B cell (primary cell): ENCODE data around the gene EGFL7. TPM values are rescaled to one million over a fixed set of nuclear protein-coding genes. Genes with fewer than 3 reads are reported as not detected.

Experiments
- ATAC-seq: fragments of 200-7000 bp; cut with Tn5 transposase; one replicate; pipeline ENCODE4 v1.10.0; 2021; ENCODE audit warnings: low read depth, mild to moderate bottlenecking, moderate number of reproducible peaks, moderate library complexity
- CTCF ChIA-PET: fragments of 350-600 bp; sonication (Branson Sonifier 250); formaldehyde crosslinking; loops from one replicate; lab custom pipeline; 2021; ENCODE audit warnings: antibody characterized with exemption, inconsistent platforms; lab: Charles Lee
- POLR2A ChIA-PET: fragments of 350-600 bp; sonication (Branson Sonifier 250); formaldehyde crosslinking; loops from one replicate; lab custom pipeline; 2021; ENCODE audit warnings: antibody characterized with exemption; lab: Charles Lee
- DNase-seq: peaks from one replicate; pipeline ENCODE4 v3.0.0; 2013
- H2AFZ ChIP-seq: 2 replicates; pipeline ENCODE4 v1.6.1; 2012; ENCODE audit warnings: mild to moderate bottlenecking, low read depth, low read length; ENCODE audit not compliant: insufficient read depth, poor library complexity, severe bottlenecking
- H3K27ac ChIP-seq, 2 donors: 1 replicate in 1 of 2; 2 replicates in 1 of 2; pipeline ENCODE4 v1.5.1; 2012 to 2013; ENCODE audit warnings: low read length in 2 of 2, mild to moderate bottlenecking in 2 of 2, moderate library complexity in 1 of 2
- H3K27me3 ChIP-seq, 4 experiments: fragments of 200-600 bp in 1 of 4; sonication (generic) in 1 of 4; replicated peaks in 1 of 4; 1 replicate in 2 of 4; 2 replicates in 2 of 4; pipeline versions ENCODE4 v1.6.1 to v1.7.0; 2013 to 2016; ENCODE audit warnings: low read length in 3 of 4, mild to moderate bottlenecking in 2 of 4, mixed read lengths in 1 of 4, moderate library complexity in 1 of 4; ENCODE audit not compliant: insufficient read depth in 4 of 4, control insufficient read depth in 3 of 4; ENCODE audit errors: control extremely low read depth in 1 of 4
- H3K36me3 ChIP-seq, 2 experiments: replicated peaks in 1 of 2; 1 replicate in 1 of 2; 2 replicates in 1 of 2; pipeline versions ENCODE4 v1.6.1 to v1.7.1; 2013; ENCODE audit warnings: low read length in 1 of 2; ENCODE audit not compliant: insufficient read depth in 2 of 2, control insufficient read depth in 1 of 2; ENCODE audit errors: control extremely low read depth in 1 of 2, extremely low read depth in 1 of 2
- H3K4me1 ChIP-seq, 2 donors: fragments of 200-600 bp in 1 of 2; sonication (generic) in 1 of 2; 1 replicate in 1 of 2; 2 replicates in 1 of 2; pipeline versions ENCODE4 v1.5.1 to v1.6.1; 2013 to 2017; ENCODE audit warnings: low read length in 2 of 2; ENCODE audit not compliant: control insufficient read depth in 2 of 2, insufficient read depth in 2 of 2
- H3K4me2 ChIP-seq: replicated peaks from 2 replicates; pipeline ENCODE3; 2012; ENCODE audit warnings: mild to moderate bottlenecking, low read depth, low read length; ENCODE audit not compliant: poor library complexity, severe bottlenecking
- H3K4me3 ChIP-seq, 5 experiments: fragments of 200-600 bp in 1 of 5; sonication (generic) in 1 of 5; 1 replicate in 3 of 5; 2 replicates in 2 of 5; pipeline versions ENCODE4 v1.5.1 to v1.7.0; 2011 to 2016; ENCODE audit warnings: low read length in 4 of 5, mild to moderate bottlenecking in 4 of 5, low read depth in 2 of 5, control low read depth in 1 of 5, moderate library complexity in 1 of 5; ENCODE audit not compliant: insufficient read depth in 1 of 5; ENCODE audit errors: control extremely low read depth in 1 of 5, extremely low read depth in 1 of 5
- H3K79me2 ChIP-seq: fragments of 200-600 bp; sonication (generic); one replicate; pipeline ENCODE4 v1.6.0; 2016; ENCODE audit warnings: low read length; ENCODE audit not compliant: control insufficient read depth, insufficient read depth
- H3K9ac ChIP-seq: fragments of 200-600 bp; sonication (generic); 2 replicates; pipeline ENCODE4 v1.6.1; 2017; ENCODE audit warnings: mild to moderate bottlenecking, low read length, moderate library complexity
- H3K9me3 ChIP-seq, 3 donors: one replicate each; pipeline versions ENCODE4 v1.6.1 to v1.7.1; 2013; ENCODE audit warnings: low read length in 2 of 3; ENCODE audit not compliant: control insufficient read depth in 2 of 3, insufficient read depth in 1 of 3; ENCODE audit errors: control extremely low read depth in 1 of 3
- H4K20me1 ChIP-seq: 2 replicates; pipeline ENCODE4 v1.6.0; 2012; ENCODE audit warnings: mild to moderate bottlenecking, low read length; ENCODE audit not compliant: insufficient read depth, control insufficient read depth, poor library complexity, severe bottlenecking
- H3K27ac Mint-ChIP-seq: one replicate; pipeline ENCODE4 v1.8.0; 2021; ENCODE audit warnings: mixed read lengths
- H3K27me3 Mint-ChIP-seq: one replicate; pipeline ENCODE4 v1.8.0; 2021; ENCODE audit warnings: mixed read lengths
- H3K4me1 Mint-ChIP-seq: one replicate; pipeline ENCODE4 v1.8.0; 2021; ENCODE audit warnings: mixed read lengths
- H3K4me3 Mint-ChIP-seq: one replicate; pipeline ENCODE4 v1.8.0; 2021; ENCODE audit warnings: mixed read lengths
- H3K9me3 Mint-ChIP-seq: one replicate; pipeline ENCODE4 v1.8.0; 2022; ENCODE audit warnings: mixed read lengths; ENCODE audit not compliant: insufficient read depth
- EZH2 ChIP-seq: IDR thresholded peaks from 2 replicates; pipeline ENCODE4 v1.6.1; 2012; ENCODE audit warnings: borderline replicate concordance, low read depth, mild to moderate bottlenecking, moderate library complexity, low read length; ENCODE audit not compliant: insufficient read depth, poor library complexity, severe bottlenecking
- WGBS: methylation state at CpG from one replicate; pipeline ENCODE4 v1.1.5; 2013; ENCODE audit warnings: missing lambda C conversion rate; ENCODE audit not compliant: insufficient coverage; 5-methylcytosine and 5-hydroxymethylcytosine counted together
- intact Hi-C: fragments of 100-400 bp; cut with micrococcal nuclease; formaldehyde crosslinking; loops from one replicate; pipeline ENCODE4 v1.10.0; 2022
- polyA plus RNA-seq: library from polyadenylated mRNA; depleted of rRNA; stranded (reverse); fragments of >200 nt; gene quantifications from 2 replicates; pipeline ENCODE4 v1.2.3, GENCODE V29; 2012
- total RNA-seq, 2 donors: library from RNA; stranded (reverse); fragments of 120-200 nt in 1 of 2; gene quantifications; 1 replicate in 1 of 2; 2 replicates in 1 of 2; pipeline versions ENCODE4 v1.2.3 to v1.2.4, GENCODE V29; 2013 to 2022
- TF ChIP-seq, protein P1 (sequence below): fragments of 200-600 bp; IDR thresholded peaks from one replicate; pipeline ENCODE4 v1.8.0; 2022; ENCODE audit warnings: antibody characterized with exemption, mild to moderate bottlenecking

Gene EGFL7
- total and polyA plus RNA-seq, 2 donors (not counting 1 experiment from before 2014, with no cell fraction given): 0.34 TPM; not detected in 1

DNA sequence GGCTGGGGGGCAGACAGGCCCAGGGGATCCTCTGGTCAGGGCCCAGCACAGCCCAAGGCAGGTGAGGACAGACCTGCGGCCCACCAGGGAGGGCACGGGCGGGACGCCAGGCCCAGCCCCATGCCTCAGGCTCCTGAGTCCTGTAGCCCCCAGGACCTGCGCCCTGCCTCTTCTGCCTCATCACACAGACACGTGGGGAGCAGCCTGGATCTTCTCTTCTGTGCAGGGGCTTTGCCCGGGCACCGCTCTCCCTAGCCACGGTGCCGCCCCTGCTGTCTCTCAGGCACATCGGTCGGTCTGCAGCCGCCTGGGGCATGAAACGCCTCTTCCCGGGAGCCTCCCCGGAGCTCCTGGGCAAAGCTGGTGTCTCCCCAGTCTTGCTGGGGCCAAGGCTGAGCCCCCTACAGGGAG, 40.2 kb upstream of the EGFL7 start:
- no peak for ATAC-seq
- Histone ChIP-seq H3K79me2 (no peaks in the 10 kb centered on the region), H4K20me1 (no peaks in the 10 kb centered on the region), H2AFZ (no peak overlapping the region), H3K4me2 (no peak overlapping the region), H3K27me3 (peaks cover 0 to 25% (median under 1%) of the 10 kb centered on the region in 4 experiments), H3K27ac (no peak overlapping the region), H3K9me3 (peaks cover 0 to 13% (median 2%) of the 10 kb centered on the region in 3 donors), H3K9ac (no peak overlapping the region), H3K4me1 (peaks cover 42 to 53% of the 10 kb centered on the region in 2 donors), H3K36me3 (no peaks in the 10 kb centered on the region), H3K4me3 (no peak overlapping the region)
- POLR2A ChIA-PET: interaction anchor here (0.7 kb wide), 1 partner anchor 83 kb away, joined by 3 read pairs; no protein-coding TSS in a partner anchor
- DNase-seq: no peak
- TF ChIP-seq EZH2: no peak
- TF ChIP-seq, protein P1, sequence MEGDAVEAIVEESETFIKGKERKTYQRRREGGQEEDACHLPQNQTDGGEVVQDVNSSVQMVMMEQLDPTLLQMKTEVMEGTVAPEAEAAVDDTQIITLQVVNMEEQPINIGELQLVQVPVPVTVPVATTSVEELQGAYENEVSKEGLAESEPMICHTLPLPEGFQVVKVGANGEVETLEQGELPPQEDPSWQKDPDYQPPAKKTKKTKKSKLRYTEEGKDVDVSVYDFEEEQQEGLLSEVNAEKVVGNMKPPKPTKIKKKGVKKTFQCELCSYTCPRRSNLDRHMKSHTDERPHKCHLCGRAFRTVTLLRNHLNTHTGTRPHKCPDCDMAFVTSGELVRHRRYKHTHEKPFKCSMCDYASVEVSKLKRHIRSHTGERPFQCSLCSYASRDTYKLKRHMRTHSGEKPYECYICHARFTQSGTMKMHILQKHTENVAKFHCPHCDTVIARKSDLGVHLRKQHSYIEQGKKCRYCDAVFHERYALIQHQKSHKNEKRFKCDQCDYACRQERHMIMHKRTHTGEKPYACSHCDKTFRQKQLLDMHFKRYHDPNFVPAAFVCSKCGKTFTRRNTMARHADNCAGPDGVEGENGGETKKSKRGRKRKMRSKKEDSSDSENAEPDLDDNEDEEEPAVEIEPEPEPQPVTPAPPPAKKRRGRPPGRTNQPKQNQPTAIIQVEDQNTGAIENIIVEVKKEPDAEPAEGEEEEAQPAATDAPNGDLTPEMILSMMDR: no peak
- peaks cover 8% of the 10 kb centered on the region for H3K27me3 Mint-ChIP-seq
- H3K27ac Mint-ChIP-seq: no peak overlapping the region
- no peaks in the 10 kb centered on the region for H3K9me3 Mint-ChIP-seq
- intact Hi-C loops: no loop called here
- CTCF ChIA-PET: interaction anchor here (0.7 kb wide), 1 partner anchor 134 kb away, joined by 4 read pairs; no protein-coding TSS in a partner anchor
- WGBS: 88% methylated on average over 16 of the region's 16 CpGs
- H3K4me1 Mint-ChIP-seq: peaks cover 34% of the 10 kb centered on the region
- H3K4me3 Mint-ChIP-seq: no peak overlapping the region

DNA sequence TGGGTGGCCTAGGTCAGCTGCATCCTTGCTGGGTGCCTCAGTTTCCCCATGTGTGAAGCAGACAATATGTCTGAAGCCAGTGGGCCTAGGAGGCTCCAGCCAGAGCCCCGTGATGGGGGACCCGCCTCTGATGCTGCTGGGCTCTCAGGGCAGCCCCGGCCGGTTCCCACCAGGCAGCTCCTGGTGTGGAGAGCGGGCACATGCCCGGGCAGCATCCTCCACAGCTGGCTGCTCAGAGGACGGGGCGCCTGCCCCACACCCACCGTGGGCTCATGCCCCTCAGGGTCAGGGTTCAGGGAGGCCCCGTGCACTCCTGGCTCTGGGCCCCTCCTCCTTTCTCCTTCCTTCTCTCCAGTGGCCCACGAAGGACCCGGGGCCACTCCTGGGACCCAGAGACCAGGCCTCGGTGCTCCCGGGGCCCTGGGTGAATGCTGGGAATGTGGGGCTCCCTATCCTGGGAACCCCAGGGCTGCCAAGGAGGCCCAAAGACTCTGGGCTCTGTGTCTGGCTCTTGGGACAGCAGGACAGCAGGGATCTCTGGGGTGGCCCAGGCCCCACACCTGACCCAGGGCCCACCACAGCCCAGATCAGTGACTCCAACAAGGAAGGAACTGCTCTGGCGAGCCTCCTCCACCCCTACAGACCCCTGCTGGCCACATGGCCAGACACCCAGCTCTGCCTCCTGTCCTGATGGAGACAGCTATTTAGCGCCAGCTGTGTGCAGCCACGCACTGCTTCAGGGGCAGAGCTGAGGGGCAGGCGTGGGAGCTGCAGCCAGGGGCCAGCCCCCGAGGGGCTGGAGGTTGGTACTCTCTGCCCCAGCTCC, 39.5 kb upstream of the EGFL7 start:
- Histone ChIP-seq H3K4me2 (no peak overlapping the region), H2AFZ (no peak overlapping the region), H3K27ac (no peak overlapping the region), H3K36me3 (no peaks in the 10 kb centered on the region), H3K27me3 (peaks cover 0 to 30% (median 2%) of the 10 kb centered on the region in 4 experiments), H3K79me2 (no peaks in the 10 kb centered on the region), H3K4me1 (peaks cover 35 to 46% of the 10 kb centered on the region in 2 donors), H3K4me3 (no peak overlapping the region), H3K9ac (no peak overlapping the region), H4K20me1 (no peaks in the 10 kb centered on the region), H3K9me3 (peaks cover 0 to 7% (median 2%) of the 10 kb centered on the region in 3 donors)
- DNase-seq (no peak), ATAC-seq (no peak)
- Mint-ChIP-seq H3K9me3 (no peaks in the 10 kb centered on the region), H3K27me3 (peaks cover 12% of the 10 kb centered on the region), H3K4me3 (no peak overlapping the region), H3K27ac (no peak overlapping the region), H3K4me1 (peaks cover 27% of the 10 kb centered on the region)
- no peak for TF ChIP-seq EZH2
- TF ChIP-seq, protein P1: no peak
- ChIA-PET CTCF (interaction anchor here (0.7 to 7.3 kb wide), 2 partner anchors 135 to 136 kb away, joined by 4 to 153 read pairs; no protein-coding TSS in a partner anchor), POLR2A (interaction anchor here (0.7 kb wide), 1 partner anchor 84 kb away, joined by 3 read pairs; no protein-coding TSS in a partner anchor)
- WGBS: 90% methylated on average over 18 of the region's 19 CpGs
- intact Hi-C loops: no loop called here
